Thoracic aorta (tissue), 2 donors: ENCODE data around the gene CDK6. TPM values are rescaled to one million over a fixed set of nuclear protein-coding genes. Genes with fewer than 3 reads are reported as not detected.

Experiments
- ATAC-seq: fragments of 150-250 bp; one replicate; pipeline ENCODE4 v1.8.0; 2017; ENCODE audit warnings: low read depth; ENCODE audit not compliant: insufficient number of reproducible peaks, low FRiP score
- DNase-seq: peaks from one replicate; pipeline ENCODE4 v3.0.0-alpha.2; 2020; ENCODE audit warnings: low spot score
- H3K27ac ChIP-seq, 2 donors: fragments of 200-600 bp; sonication (generic); 1 replicate in 1 of 2; 2 replicates in 1 of 2; pipeline ENCODE4 v1.5.1; 2016; ENCODE audit warnings: mild to moderate bottlenecking in 2 of 2, moderate library complexity in 2 of 2
- H3K27me3 ChIP-seq: fragments of 200-600 bp; sonication (generic); replicated peaks from 2 replicates; pipeline ENCODE4 v1.6.0; 2016; ENCODE audit warnings: mild to moderate bottlenecking; ENCODE audit not compliant: insufficient read depth
- H3K36me3 ChIP-seq: fragments of 200-600 bp; sonication (generic); one replicate; pipeline ENCODE4 v1.5.1; 2016
- H3K4me1 ChIP-seq, 2 donors: fragments of 200-600 bp; sonication (generic); 1 replicate in 1 of 2; 2 replicates in 1 of 2; pipeline versions ENCODE4 v1.5.1 to v1.6.0; 2016; ENCODE audit warnings: low read depth in 2 of 2, mild to moderate bottlenecking in 1 of 2; ENCODE audit not compliant: control insufficient read depth in 1 of 2
- H3K4me3 ChIP-seq: fragments of 200-600 bp; sonication (generic); 2 replicates; pipeline ENCODE4 v1.5.1; 2016; ENCODE audit warnings: mild to moderate bottlenecking
- H3K9me3 ChIP-seq: fragments of 200-600 bp; sonication (generic); 2 replicates; pipeline ENCODE4 v1.5.1; 2016
- CTCF ChIP-seq: fragments of 200-600 bp; sonication (generic); IDR thresholded peaks from one replicate; pipeline ENCODE4 v1.5.1; 2019; ENCODE audit warnings: antibody characterized with exemption
- total RNA-seq, 2 donors: library from RNA; depleted of rRNA; stranded (reverse); fragments of >200 nt; gene quantifications; one replicate each; pipeline versions ENCODE4 v1.1.0 to v1.2.3, GENCODE V29; 2016

Gene CDK6
- total RNA-seq, 2 donors from 2014 or later: 25.5 to 31.8 TPM

GRCh38 chr7:92794831-92795230, 41.5 kb downstream of the CDK6 start:
- Histone ChIP-seq H3K4me3 (no peak overlapping the region), H3K9me3 (no peaks in the 10 kb centered on the region), H3K27me3 (no peaks in the 10 kb centered on the region), H3K36me3 (no peaks in the 10 kb centered on the region), H3K27ac (no peak overlapping the region), H3K4me1 (peaks cover 39 to 58% of the 10 kb centered on the region in 2 donors)
- TF ChIP-seq CTCF: no peak
- no peak for DNase-seq
- no peak for ATAC-seq

- Histone ChIP-seq H3K27ac (no peak overlapping the region), H3K4me3 (no peak overlapping the region), H3K9me3 (no peaks in the 10 kb centered on the region), H3K36me3 (no peaks in the 10 kb centered on the region), H3K27me3 (no peaks in the 10 kb centered on the region), H3K4me1 (peaks cover 39 to 55% of the 10 kb centered on the region in 2 donors)
- no peak for DNase-seq
- no peak for TF ChIP-seq CTCF
- ATAC-seq: no peak
Measured at GRCh38 chr7:92794391-92794790, 42.0 kb downstream of the CDK6 start.

- Histone ChIP-seq H3K4me1 (peaks cover 34 to 49% of the 10 kb centered on the region in 2 donors), H3K9me3 (no peaks in the 10 kb centered on the region), H3K36me3 (no peaks in the 10 kb centered on the region), H3K27me3 (no peaks in the 10 kb centered on the region), H3K27ac (no peak overlapping the region), H3K4me3 (no peak overlapping the region)
- DNase-seq (no peak), ATAC-seq (no peak)
- TF ChIP-seq CTCF: no peak
Measured at GRCh38 chr7:92793656-92794205, 42.6 kb downstream of the CDK6 start.

GRCh38 chr7:92790992-92791391, 45.4 kb downstream of the CDK6 start:
- Histone ChIP-seq H3K36me3 (no peaks in the 10 kb centered on the region), H3K27me3 (no peaks in the 10 kb centered on the region), H3K4me1 (peaks cover 32 to 33% of the 10 kb centered on the region in 2 donors), H3K27ac (peak overlapping the region; percentile 44 to 72), H3K9me3 (no peaks in the 10 kb centered on the region), H3K4me3 (no peak overlapping the region)
- TF ChIP-seq CTCF: no peak
- ATAC-seq (peak; percentile 95), DNase-seq (no peak)

GRCh38 chr7:92788559-92789183, 47.7 kb downstream of the CDK6 start:
- no peak overlapping the region for H3K4me3 ChIP-seq
- H3K4me1 ChIP-seq: peaks cover 31 to 39% of the 10 kb centered on the region in 2 donors
- H3K27me3 ChIP-seq: no peaks in the 10 kb centered on the region
- no peaks in the 10 kb centered on the region for H3K36me3 ChIP-seq
- DNase-seq (no peak), ATAC-seq (no peak)
- TF ChIP-seq CTCF: no peak
- peak overlapping the region in 1 of 2 donors; percentile 1 for H3K27ac ChIP-seq
- no peaks in the 10 kb centered on the region for H3K9me3 ChIP-seq
